Left colon (tissue), 2 donors: Measurements from ENCODE around the gene SMIM38. TPM values are rescaled to one million over a fixed set of nuclear protein-coding genes. Genes with fewer than 3 reads are reported as not detected.

ENCODE experiments used
- ATAC-seq: fragments of 200-7000 bp; cut with Tn5 transposase; one replicate; pipeline ENCODE4 v1.9.1; 2020; ENCODE audit warnings: mild to moderate bottlenecking, moderate library complexity
- DNase-seq, 2 donors: peaks; one replicate each; pipeline ENCODE4 v3.0.0-alpha.2; 2020
- intact Hi-C, 2 donors: fragments of 100-400 bp; cut with DNase I in 1 of 2; cut with micrococcal nuclease in 1 of 2; formaldehyde crosslinking; loops; one replicate each; pipeline versions ENCODE4 v1.11.2 to v1.14.0; 2022; cut with DNase I, micrococcal nuclease
- total RNA-seq, 2 donors: library from RNA; stranded (reverse); fragmentation: NEBNext Ultra II Directional; extraction: Animal tissue kit (Norgen Biotek cat#: 25700); gene quantifications; one replicate each; pipeline ENCODE4 v1.2.1, GENCODE V29; 2021
- donor health status: DM: no; HTN: no; CAD: no.
- donor health status: DM: yes; HTN: yes; CAD: no.

The SMIM38 gene
- total RNA-seq, 2 donors from 2014 or later, result 0.22 to 0.70 TPM

DNA sequence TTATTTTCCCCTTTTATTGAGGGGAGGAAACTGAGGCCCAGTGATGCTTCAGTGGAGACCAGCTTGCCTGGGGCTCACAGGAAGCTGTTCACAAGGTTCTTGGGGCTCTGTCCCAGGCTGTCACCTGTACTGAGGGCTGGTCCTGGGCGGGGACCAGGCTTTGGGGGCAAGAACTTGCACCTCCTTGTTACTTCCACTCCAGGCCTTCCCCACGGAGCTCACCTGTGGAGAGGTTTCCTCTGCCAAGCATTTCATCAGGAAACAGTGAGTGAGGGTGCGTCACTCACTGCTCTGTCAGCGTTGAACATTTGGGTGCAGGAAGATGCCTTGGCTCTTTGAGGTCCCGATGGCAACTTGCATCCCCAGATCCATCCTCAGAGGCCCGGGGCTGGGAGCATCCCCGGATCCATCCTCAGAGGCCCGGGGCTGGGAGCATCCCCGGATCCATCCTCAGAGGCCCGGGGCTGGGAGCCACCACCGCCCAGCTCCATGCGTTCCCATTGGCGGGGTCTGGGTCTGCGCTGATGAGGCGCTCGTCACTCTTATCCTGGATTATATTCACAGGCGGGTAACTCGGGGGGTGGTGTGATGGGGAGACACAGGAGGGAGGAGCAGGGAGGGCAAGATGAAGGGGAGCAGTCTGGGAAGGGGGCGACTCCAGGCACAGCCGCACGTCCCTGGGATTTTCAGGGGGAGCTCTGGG lies 1.4 kb upstream of the SMIM38 start:
- no peak for DNase-seq
- ATAC-seq, result no peak
- intact Hi-C loops, result no loop called here

GRCh38 chr11:69154938-69155301 lies 815 bp upstream of the SMIM38 start:
- DNase-seq, result no peak
- intact Hi-C loops, result no loop called here
- no peak for ATAC-seq

- ATAC-seq (no peak), DNase-seq (no peak)
- intact Hi-C loops, result no loop called here
Observed at GRCh38 chr11:69156235-69156639, 502 bp downstream of the SMIM38 start.

- ATAC-seq, result no peak
- no peak for DNase-seq
Observed at GRCh38 chr11:69156673-69157155, 979 bp downstream of the SMIM38 start.

DNA sequence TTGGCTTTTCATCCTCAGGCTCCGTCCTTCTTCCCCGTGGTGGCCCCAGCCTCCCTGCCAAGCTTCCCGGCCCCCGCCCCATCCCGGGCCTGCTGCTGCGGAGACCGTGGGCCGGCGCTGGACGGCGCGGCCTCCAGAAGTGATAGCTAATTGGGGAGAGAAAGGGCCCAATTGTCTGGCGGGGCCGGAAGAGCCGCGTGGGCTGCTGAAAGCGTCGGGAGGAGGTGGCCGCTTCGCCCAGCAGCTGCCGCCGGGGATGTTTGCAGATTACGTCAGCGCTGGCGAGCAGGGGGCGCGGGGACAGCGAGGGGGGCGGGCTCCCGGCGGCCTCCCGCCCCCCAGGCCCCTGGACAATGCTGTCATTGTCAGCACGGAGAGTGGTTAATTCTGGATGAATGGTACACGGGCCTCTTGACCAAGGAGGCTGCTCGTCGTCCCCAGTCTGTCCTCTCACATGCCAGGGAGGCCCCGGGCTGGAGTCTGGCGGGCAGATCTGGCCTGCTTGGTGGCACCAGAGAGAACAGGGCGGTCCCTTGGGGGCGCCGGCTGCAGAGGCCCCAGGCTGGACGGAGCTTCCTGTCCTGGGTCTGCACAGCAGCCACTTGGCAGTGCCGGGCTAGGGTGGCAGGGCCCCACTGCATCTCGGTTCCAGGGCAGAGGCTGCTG lies 1.6 kb downstream of the SMIM38 start:
- peak; percentile 40 for ATAC-seq
- peak in 1 of 2 donors; percentile 16 for DNase-seq
- intact Hi-C loops, result no loop called here

More at GRCh38 chr11:69156673-69157155, 979 bp downstream of the SMIM38 start:
- intact Hi-C loops, result no loop called here

DNA sequence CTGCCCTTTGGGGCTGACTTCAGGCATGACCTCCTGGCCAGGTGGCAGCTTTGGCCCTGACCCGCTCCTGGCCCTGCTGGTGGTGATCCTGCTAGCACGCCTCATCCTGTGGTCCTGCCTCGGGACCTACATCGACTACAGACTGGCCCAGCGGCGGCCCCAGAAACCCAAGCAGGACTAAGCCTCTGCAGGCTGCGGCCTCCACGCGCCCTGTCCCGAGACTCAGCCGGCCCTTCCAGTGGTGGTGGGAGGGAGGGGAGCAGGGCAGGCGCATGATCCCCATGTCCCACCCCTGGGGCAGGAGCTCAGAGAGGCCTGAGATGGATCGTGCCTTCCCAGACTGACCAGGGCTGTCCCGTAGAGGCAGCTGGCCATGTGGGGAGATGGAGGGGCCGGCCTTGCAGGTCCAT lies 2.1 kb downstream of the SMIM38 start:
- intact Hi-C loops, result no loop called here
- DNase-seq (no peak), ATAC-seq (no peak)

DNA sequence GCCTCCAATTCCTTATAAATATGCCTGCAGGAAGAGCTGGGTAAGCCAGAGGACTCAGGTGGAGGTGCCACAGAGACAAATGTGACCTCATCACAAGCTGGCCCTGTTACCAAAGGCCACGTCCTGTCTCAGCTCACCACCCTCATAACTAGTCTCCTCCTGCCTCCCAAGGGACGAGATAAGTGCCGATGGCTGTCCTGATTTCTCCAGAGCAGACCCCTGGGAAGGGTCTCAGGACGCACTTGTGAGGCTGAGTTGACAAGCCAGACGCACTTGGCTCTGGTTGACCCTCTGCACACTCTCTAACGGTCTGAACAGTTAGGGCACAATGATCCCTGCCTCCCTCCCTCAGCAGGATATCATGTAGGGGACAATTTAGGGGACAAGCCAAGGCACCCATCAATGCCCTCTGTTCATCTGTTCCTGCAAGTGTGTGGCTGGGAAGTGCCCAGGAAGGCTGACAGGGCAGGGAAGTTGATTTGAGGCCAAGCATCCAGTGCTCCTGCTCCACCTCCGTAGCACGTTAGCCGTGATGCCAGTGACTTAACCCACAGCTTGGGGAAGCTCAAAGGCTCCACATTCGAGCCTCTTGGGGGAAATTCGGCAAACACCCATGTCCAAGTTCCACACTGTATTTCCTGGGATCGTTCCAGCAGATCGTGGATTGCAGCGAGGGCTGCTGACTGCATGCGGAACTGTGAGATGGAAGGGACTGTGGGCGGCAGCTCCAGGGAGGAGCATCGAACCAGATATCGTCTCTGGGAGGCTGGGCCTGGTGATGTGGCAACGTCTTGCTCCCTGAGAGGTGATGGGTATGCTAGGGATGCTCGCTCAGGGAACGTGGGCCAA lies 2.8 kb downstream of the SMIM38 start:
- ATAC-seq (no peak), DNase-seq (no peak)
- intact Hi-C loops, result no loop called here

DNA sequence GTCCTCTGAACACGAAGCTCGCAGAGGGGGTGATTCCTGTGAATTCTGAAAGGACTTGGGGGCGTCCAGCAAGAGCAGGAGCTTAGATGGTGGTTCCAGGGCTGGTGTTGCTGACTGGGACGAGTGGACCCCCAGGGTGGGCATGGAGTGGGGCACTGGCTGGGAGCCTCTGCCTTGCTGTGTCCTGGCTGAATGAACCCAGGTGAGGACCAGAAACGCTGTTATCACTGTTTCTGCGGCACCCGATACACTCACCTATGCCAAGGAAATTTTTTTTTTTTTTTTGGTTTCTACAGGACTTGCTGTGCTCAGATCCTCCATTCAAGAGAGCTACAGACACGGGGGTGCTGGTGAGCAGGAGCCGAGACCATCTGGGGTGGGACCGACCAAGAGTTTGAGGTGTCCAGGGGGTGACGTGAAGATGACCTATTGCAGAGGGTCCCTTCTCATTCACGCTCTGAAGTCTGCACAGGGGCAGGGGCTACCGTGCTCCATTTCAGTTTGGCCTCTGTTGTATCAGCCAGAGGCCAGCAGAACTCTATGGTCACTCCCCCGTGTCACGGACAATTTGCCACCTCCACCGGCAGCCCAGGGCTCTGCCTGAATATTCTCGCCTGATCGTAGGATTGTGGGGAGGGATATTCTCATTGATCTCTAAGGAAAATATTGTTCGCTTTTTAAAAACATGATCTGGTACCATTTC lies 3.6 kb downstream of the SMIM38 start:
- no peak for ATAC-seq
- intact Hi-C loops, result no loop called here
- no peak for DNase-seq

DNA sequence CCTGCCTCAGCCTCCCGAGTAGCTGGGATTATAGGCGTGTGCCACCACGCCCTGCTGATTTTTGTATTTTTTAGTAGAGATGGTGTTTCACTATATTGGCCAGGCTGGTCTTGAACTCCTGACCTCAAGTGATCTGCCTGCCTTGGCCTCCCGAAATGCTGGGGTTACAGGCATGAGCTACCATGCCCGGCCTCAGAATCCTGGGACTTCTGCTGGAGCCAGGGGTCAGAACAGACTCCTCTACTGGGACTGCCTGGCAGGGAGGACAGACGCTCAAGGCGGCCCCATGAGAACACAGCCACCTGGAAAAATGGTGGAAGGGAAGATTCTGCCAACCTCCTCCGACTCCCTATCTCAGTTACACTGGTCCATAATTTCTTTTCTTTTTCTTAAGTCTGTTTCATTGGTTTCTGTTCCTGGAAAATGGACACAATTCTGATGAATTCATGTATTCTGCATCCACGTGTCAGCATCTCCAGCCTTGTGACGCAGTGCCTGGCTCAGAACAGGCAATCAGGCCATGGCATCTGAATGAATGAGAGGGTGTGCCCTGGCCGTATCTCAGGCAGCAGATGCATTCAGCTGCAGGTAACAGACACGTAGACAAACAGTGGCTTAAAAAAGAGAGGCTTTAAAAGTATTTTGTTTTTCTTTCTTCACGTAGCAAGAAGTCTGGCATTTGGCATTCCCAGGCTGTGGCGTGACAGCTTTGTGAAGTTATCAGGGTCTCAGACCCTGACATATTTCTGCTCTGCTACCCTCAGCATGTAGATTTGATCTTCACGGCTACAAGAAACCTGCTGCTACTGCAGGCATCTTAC lies 4.8 kb downstream of the SMIM38 start:
- no peak for DNase-seq
- intact Hi-C loops, result no loop called here
- no peak for ATAC-seq

- no peak for DNase-seq
- ATAC-seq, result no peak
- intact Hi-C loops, result no loop called here
Observed at GRCh38 chr11:69161117-69161407, 5.3 kb downstream of the SMIM38 start.

- ATAC-seq, result no peak
- intact Hi-C loops, result no loop called here
- DNase-seq, result no peak
Observed at GRCh38 chr11:69162505-69162904, 6.8 kb downstream of the SMIM38 start.

DNA sequence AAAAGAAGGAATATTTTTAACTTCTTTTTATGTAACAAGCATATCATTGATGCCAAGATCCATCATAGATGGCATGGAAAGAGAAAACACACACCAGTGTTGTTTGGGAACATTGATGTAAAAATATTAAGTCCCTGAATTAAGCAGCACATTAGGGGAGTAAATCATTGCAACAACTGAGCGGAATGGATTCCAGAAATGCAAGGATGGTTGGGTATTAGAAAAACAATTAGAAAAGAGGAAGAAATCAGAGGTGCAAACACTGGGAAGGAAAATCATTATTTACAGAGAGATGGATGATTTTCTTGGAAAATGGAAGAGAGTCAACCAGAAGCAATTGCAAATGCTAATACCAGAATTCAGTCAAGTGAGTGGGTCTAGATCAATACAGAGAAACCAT lies 8.1 kb downstream of the SMIM38 start:
- DNase-seq, result no peak
- intact Hi-C loops, result no loop called here
- no peak for ATAC-seq

GRCh38 chr11:69164824-69165223 lies 9.1 kb downstream of the SMIM38 start:
- ATAC-seq (no peak), DNase-seq (no peak)

GRCh38 chr11:69165775-69166174 lies 10.0 kb downstream of the SMIM38 start:
- ATAC-seq (no peak), DNase-seq (no peak)
- intact Hi-C loops, result no loop called here

More at GRCh38 chr11:69164824-69165223, 9.1 kb downstream of the SMIM38 start:
- intact Hi-C loops, result no loop called here

DNA sequence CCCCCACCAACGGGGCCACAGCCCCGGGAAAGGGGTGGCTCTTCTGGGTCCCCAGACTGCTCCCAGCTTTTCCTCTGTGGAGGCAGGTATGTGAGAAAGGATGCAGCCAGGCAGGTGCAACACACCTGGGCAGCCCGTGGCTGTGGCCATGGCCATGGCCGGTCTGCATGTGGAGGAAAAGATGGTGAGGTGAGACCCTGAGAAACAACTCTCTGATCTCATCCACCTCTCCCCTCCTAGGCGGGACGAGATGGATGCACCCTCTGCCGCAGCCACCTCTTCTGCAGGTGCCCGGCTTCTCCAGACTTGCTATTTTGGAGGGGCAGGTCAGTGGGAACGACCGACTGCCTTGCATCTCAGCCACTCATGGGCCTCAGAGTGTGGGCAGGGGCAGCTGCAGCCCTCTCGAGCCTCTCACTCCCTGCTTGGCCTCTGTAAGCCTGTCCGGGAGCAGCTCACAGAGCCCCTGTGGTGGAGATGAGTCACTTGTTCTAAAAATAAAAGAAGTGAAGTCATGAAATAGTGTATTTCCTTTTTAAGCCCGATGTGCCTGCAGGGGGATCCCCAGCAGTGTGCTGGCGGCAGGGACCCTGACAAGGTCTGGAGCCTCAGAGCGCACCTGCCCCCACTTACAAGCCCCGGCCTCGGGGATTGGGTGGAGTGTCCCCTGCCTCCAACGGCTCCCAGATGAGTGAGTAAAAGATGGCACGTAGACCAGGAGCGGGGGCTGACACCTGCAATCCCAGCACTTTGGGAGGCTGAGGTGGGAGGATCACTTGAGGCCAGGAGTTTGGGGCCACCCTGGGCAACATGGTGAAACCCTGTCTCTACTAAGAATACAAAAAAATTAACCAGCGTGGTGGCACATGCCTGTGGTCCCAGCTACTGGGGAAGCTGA lies 10.7 kb downstream of the SMIM38 start:
- intact Hi-C loops, result no loop called here
- DNase-seq (peak in 1 of 2 donors; percentile 16), ATAC-seq (peak; percentile 33)

- ATAC-seq (no peak), DNase-seq (no peak)
- intact Hi-C loops, result no loop called here
Observed at GRCh38 chr11:69167130-69167915, 11.6 kb downstream of the SMIM38 start.
